Fibroblast of upper back skin (primary cell): Measurements from ENCODE around the gene RPS8.
"Not testable (repeated sequence)": the region's sequence is repeated elsewhere in the genome, so short reads cannot be mapped to it uniquely, and the experiment has no call there.

Source experiments
- DNase-seq: peaks from one replicate; pipeline ENCODE4 v3.0.0-alpha.2; 2013

RPS8 gene

DNA sequence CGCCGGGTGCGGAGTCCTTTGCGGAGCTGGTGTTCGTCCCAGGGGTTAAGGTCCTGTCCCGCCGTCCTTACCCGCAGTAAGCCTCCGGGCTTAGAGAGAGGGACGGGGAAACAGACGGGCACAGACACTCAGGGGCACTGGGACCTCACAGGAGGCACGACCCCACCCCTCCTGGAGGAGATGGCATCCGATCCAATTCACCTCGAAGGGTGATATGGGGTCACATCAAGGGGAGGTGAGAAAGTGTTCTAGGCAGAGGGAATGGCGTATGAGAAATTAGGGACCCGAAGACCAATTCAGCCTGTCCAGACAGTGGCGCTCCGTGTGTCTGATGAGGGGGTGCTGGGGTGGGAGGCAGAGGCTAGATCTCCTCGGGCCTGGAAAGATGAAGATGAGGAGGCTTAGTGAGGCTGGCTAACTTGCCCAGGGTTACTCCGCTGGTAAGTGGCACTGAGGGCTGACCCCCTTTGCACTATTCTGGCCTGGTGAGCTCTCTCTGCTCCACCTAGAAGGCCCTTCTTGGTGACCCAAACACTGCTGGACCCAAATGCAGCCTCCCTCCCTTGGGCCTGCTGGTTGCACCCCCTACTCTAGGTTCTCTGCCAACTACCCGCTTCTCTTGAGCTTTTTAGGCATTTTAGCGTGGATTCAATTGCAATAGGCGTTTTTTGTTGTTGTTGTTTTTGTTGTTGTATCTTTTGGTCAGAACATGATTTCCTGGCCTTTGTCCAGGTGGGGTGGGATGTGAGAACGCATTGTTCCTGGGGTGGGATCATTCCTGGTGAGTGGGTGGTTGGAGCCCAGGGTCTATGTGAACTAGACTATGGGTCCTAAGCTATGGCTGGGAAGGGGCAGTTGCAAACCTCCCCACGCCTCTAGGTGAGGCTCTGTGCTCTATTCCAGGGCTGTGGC is 45.2 kb downstream of the RPS8 start:
- DNase-seq = no peak

GRCh38 chr1:44821240-44821715 is 45.9 kb downstream of the RPS8 start:
- DNase-seq = no peak

DNA sequence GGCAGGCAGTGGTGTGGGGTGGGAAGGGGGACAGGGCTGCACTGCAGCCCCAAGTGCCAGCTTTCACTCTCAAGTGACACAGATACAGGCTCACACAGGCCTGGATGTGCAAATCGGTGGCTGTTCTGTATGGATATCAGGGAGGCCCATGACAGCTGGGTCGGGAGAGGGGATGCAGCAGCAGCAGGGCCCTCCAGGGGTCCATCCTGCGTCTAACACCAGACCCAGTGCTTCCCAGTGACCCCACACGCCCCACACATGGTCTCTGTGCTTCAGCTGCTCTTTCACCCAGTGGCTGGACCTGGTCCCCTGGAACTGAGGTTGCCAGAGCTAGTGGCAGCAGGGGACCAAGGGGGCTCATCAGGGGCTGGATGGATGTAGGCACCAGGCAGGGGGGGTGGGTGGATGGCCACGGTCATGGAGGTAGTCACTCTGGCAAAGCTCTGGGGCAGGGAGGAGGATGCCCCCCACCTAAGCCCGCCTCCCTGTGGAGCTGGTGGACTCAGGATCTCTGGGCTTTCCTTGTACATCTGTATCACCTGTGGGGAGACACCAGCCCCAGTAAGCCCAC is 46.9 kb downstream of the RPS8 start:
- DNase-seq = no peak

DNA sequence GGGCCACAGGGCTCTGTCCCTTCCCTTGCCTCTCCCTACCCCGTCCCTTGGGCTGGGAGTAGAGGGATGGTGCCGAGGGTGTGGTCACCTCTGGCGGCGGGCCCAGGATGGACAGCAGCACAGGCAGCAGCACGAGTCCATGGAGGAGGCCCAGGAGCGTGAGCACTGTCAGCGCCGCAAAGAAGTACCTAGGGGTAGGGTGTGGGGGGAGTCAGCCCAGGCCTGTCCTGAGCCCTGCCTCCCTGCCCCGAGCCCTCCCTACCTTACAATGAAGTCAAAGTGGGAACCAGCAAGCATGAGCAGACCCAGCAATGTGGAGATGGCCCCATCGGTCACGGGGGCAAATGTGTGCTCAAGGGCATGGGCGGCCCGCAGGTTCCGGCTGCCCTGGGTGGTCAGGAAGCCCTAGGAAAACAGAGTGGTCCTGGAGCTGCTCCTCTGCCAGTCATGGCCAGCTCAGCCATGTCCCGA is 47.7 kb downstream of the RPS8 start:
- DNase-seq = no peak

GRCh38 chr1:44824392-44824791 is 49.1 kb downstream of the RPS8 start:
- not testable (repeated sequence) for DNase-seq

- DNase-seq = no peak
Observed at GRCh38 chr1:44826375-44827196, 51.2 kb downstream of the RPS8 start.

DNA sequence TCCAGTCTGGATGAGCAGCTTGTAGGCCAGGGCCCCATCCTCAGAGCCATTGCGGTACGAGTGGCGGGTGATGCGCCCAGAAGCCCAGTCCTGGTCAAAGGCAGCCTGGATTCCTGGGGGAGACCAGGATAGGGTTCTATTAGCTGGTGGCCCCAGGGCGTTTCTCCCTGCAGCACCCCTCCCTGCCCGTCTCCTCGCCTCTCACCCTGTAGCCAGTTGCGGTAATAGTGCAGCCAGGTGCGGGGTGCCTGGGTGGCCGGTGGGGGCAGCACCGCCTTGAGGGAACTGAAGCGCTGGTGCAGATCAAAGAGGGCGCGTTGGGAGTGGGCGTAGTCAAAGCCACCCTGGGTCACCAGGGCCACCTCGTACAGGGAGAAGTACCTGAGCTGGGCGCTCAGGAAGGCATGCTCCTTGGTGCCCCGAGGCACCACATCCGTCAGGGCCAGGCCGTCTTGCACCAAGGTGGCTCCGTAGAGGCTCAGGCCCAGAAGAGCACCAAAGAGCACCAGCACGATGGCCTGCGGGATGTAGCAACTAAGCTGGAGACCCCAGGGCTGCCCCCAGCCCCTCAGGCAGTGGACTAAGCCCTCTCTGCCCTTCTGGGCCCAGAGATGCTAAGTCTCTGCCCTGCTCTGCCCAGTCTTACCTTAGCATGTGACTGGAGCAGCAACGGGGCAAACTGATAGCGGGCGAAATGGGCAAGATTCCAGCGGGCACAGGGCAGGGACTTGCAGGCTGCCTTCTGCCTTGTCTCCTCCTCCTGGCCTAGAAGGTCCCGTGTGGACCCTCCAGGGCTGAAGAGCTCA is 52.1 kb downstream of the RPS8 start:
- no peak for DNase-seq

DNA sequence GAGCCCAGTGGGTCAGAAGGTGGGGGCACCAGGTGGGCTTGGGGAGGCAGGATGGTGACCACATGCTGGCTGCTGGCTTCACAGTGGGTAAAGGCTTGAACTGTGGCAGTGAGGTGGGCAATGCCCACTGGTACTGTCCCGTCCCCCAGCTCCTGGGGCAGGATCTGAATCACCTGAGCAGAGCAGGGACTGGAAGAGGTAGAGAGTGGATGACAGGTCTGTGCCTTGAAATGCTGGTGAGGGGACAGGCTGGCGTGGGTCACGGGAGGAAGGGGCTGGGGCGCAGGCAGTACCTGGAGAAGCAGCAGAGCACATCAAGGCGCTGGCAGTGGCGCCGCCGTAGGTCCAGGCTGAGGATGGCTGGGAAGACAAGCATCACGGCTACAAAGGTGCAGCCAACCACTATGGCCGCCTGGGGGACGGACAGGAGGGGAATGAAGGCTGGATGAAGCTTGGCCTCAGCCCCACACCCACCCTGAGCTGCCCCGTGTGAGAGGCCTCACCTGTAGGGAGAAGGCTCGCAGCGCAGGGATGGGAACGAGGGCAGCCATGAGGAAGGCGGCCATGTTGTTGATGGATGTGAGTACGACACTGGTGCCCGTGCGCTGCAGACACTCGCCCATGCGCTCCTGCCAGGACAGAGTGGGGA is 52.8 kb downstream of the RPS8 start:
- DNase-seq = no peak
